Activated T-helper 9 cell treated with anti-CD3 and anti-CD28 coated beads, Interleukin-2, amount 50 U/mL, for 16 hours (primary cell): Measurements from ENCODE around the gene RFTN1.
A peak's percentile ranks its signal among the peaks of the same experiment; 100 is the strongest.

Experiments used
- DNase-seq: peaks from one replicate; pipeline ENCODE4 v3.0.0-alpha.2; 2020; ENCODE audit warnings: low read depth

RFTN1 gene

GRCh38 chr3:16304061-16305010 lies 209.2 kb downstream of the RFTN1 start:
- DNase-seq = no peak

GRCh38 chr3:16303037-16303575 lies 210.4 kb downstream of the RFTN1 start:
- DNase-seq = no peak

GRCh38 chr3:16302082-16302631 lies 211.3 kb downstream of the RFTN1 start:
- no peak for DNase-seq

- no peak for DNase-seq
Measured at GRCh38 chr3:16301507-16301906, 212.0 kb downstream of the RFTN1 start.

- no peak for DNase-seq
Measured at GRCh38 chr3:16300881-16301359, 212.6 kb downstream of the RFTN1 start.

GRCh38 chr3:16300307-16300706 lies 213.2 kb downstream of the RFTN1 start:
- no peak for DNase-seq

- no peak for DNase-seq
Measured at GRCh38 chr3:16299746-16300145, 213.8 kb downstream of the RFTN1 start.

GRCh38 chr3:16298891-16299290 lies 214.6 kb downstream of the RFTN1 start:
- no peak for DNase-seq

GRCh38 chr3:16297997-16298885 lies 215.3 kb downstream of the RFTN1 start:
- no peak for DNase-seq

- DNase-seq = no peak
Measured at GRCh38 chr3:16295298-16295890, 218.1 kb downstream of the RFTN1 start.

GRCh38 chr3:16294844-16295243 lies 218.7 kb downstream of the RFTN1 start:
- no peak for DNase-seq

GRCh38 chr3:16290827-16291196 lies 222.7 kb downstream of the RFTN1 start:
- DNase-seq = no peak

- DNase-seq = no peak
Measured at GRCh38 chr3:16290007-16290826, 223.3 kb downstream of the RFTN1 start.

GRCh38 chr3:16289144-16289889 lies 224.2 kb downstream of the RFTN1 start:
- DNase-seq = no peak

GRCh38 chr3:16288664-16289063 lies 224.8 kb downstream of the RFTN1 start:
- no peak for DNase-seq

GRCh38 chr3:16286751-16287543 lies 226.6 kb downstream of the RFTN1 start:
- no peak for DNase-seq

- DNase-seq = peak; percentile 45
Measured at GRCh38 chr3:16286161-16286560, 227.3 kb downstream of the RFTN1 start.

- no peak for DNase-seq
Measured at GRCh38 chr3:16284633-16285032, 228.9 kb downstream of the RFTN1 start.

GRCh38 chr3:16280671-16281070 lies 232.8 kb downstream of the RFTN1 start:
- no peak for DNase-seq
